ENCODE results near the gene KLF17.
"Not testable (repeated sequence)": the region's sequence is repeated elsewhere in the genome, so short reads cannot be mapped to it uniquely, and the experiment has no call there.

Gene KLF17

GRCh38 chr1:44114098-44114497 lies 4.5 kb upstream of the KLF17 start:
- no peak for DNase-seq (ENCODE audit: low read depth in 2 of 2)
- no peak for TF ChIP-seq CTCF (IDR thresholded peaks at IDR 0.05; ENCODE audit: low read depth, low read length)

GRCh38 chr1:44117272-44117671 lies 1.3 kb upstream of the KLF17 start:
- DNase-seq (ENCODE audit: low read depth in 2 of 2); H3K4me3 ChIP-seq (replicated peaks in 1 of 2; ENCODE audit: low read depth in 2 of 2, low read length in 2 of 2): not testable (repeated sequence)

More at GRCh38 chr1:44114098-44114497, 4.5 kb upstream of the KLF17 start:
- no peak overlapping the region for H3K4me3 ChIP-seq (replicated peaks in 1 of 2; ENCODE audit: low read depth in 2 of 2, low read length in 2 of 2)

GRCh38 chr1:44119525-44119924 lies 904 bp downstream of the KLF17 start:
- TF ChIP-seq CTCF (IDR thresholded peaks at IDR 0.05; ENCODE audit: low read depth, low read length): no peak
- H3K4me3 ChIP-seq (replicated peaks in 1 of 2; ENCODE audit: low read depth in 2 of 2, low read length in 2 of 2): no peak overlapping the region
- no peak for DNase-seq (ENCODE audit: low read depth in 2 of 2)

- TF ChIP-seq CTCF (IDR thresholded peaks at IDR 0.05; ENCODE audit: low read depth, low read length): no peak
- no peak for DNase-seq (ENCODE audit: low read depth in 2 of 2)
- H3K4me3 ChIP-seq (replicated peaks in 1 of 2; ENCODE audit: low read depth in 2 of 2, low read length in 2 of 2): no peak overlapping the region
Observed at GRCh38 chr1:44120398-44120949, 1.9 kb downstream of the KLF17 start.

GRCh38 chr1:44129616-44130500 lies 11.2 kb downstream of the KLF17 start:
- no peak overlapping the region for H3K4me3 ChIP-seq (replicated peaks in 1 of 2; ENCODE audit: low read depth in 2 of 2, low read length in 2 of 2)
- TF ChIP-seq CTCF (IDR thresholded peaks at IDR 0.05; ENCODE audit: low read depth, low read length): no peak
- DNase-seq (ENCODE audit: low read depth in 2 of 2): no peak

- no peak overlapping the region for H3K4me3 ChIP-seq (replicated peaks in 1 of 2; ENCODE audit: low read depth in 2 of 2, low read length in 2 of 2)
- no peak for TF ChIP-seq CTCF (IDR thresholded peaks at IDR 0.05; ENCODE audit: low read depth, low read length)
Observed at GRCh38 chr1:44131411-44131810, 12.8 kb downstream of the KLF17 start.

GRCh38 chr1:44134071-44134920 lies 15.7 kb downstream of the KLF17 start:
- no peak for TF ChIP-seq CTCF (IDR thresholded peaks at IDR 0.05; ENCODE audit: low read depth, low read length)
- no peak overlapping the region for H3K4me3 ChIP-seq (replicated peaks in 1 of 2; ENCODE audit: low read depth in 2 of 2, low read length in 2 of 2)
- no peak for DNase-seq (ENCODE audit: low read depth in 2 of 2)

More at GRCh38 chr1:44131411-44131810, 12.8 kb downstream of the KLF17 start:
- no peak for DNase-seq (ENCODE audit: low read depth in 2 of 2)

Measured in cardiac fibroblast (primary cell).